GM19240 (cell line): ENCODE results near the gene GATAD1.
"Not testable (repeated sequence)": the region's sequence is repeated elsewhere in the genome, so short reads cannot be mapped to it uniquely, and the experiment has no call there.

Experiments used
- DNase-seq: peaks from one replicate; pipeline ENCODE4 v3.0.0; 2011; ENCODE audit warnings: low spot score; ENCODE audit not compliant: insufficient read length

Gene GATAD1, protein sequence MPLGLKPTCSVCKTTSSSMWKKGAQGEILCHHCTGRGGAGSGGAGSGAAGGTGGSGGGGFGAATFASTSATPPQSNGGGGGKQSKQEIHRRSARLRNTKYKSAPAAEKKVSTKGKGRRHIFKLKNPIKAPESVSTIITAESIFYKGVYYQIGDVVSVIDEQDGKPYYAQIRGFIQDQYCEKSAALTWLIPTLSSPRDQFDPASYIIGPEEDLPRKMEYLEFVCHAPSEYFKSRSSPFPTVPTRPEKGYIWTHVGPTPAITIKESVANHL

DNA sequence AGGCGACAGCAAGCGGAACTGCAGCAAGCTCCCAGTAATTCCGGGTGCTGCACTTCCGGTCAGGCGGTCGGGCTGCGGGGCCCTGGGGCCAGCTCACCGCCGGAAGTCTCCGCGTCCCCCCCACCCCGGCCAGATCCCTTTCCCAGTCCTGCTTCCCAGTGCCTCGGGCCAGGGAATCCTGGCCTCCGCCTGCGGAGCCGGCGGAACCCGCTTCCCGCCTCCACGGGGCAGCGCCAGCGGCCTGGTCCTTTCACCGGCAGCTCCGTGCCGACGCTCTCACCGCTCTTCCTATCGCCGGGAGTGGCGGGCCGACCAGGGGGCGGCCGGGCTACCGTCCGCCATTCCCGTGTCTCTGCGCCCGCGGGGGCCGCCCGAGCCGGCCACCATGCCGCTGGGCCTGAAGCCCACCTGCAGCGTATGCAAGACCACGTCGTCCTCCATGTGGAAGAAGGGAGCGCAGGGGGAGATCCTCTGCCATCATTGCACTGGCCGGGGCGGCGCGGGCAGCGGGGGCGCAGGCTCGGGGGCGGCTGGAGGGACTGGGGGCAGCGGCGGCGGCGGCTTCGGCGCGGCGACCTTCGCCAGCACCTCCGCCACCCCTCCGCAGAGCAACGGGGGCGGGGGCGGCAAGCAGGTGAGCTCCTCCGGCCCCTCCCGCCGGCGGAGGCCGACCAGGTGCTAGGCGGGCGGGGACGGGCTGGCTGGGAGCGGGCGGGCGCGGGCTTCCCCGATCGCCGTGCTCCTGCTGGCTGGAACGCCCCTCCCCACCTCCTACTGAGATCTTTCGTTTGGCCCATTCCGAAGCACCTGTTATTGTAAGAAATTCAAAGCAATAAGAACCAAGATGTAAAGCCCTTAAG is at the start of gene GATAD1:
GATAD1 (plus strand) TSS at position 138 of the 860 bp plus-strand sequence; CDS start at position 386, 248 bp downstream.
- peak; percentile 63 for DNase-seq

DNA sequence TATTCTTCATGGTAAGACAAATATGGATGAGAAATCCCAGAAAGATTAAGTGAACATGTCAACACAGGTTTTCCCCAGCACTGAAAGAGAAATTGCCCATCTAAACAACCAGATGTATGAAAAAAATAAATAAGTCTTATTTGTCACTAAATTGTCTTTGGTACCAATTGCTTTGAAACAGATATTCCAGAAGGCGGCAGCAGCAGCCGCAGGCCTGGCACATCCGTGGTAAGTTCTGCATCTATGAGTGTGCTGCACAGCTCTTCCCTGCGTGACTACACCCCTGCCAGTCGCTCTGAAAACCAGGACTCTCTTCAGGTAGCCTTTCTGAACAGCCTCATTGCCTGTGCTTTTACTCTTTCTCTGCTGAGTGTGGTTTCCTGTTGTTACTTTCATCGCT is 49.7 kb upstream of the GATAD1 start:
- no peak for DNase-seq

DNA sequence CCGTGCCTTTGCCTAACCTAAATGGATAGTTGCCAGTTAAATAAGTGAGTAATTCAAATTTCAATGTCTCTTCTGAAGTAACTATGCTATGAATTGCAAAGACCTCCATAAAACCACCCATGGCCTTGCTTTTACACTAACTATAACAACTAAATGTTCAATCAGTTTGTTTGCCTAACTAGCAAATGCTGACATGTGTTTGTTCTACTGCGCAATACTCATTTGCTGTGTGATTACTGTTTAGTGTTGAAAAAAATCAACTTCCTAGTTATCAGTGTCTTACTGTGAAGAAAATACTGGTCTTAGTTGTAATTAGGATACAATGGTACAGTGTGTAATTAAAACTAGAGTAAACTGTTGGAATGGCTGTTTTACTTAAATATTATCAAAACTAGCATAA is 47.3 kb upstream of the GATAD1 start:
- DNase-seq: no peak

DNA sequence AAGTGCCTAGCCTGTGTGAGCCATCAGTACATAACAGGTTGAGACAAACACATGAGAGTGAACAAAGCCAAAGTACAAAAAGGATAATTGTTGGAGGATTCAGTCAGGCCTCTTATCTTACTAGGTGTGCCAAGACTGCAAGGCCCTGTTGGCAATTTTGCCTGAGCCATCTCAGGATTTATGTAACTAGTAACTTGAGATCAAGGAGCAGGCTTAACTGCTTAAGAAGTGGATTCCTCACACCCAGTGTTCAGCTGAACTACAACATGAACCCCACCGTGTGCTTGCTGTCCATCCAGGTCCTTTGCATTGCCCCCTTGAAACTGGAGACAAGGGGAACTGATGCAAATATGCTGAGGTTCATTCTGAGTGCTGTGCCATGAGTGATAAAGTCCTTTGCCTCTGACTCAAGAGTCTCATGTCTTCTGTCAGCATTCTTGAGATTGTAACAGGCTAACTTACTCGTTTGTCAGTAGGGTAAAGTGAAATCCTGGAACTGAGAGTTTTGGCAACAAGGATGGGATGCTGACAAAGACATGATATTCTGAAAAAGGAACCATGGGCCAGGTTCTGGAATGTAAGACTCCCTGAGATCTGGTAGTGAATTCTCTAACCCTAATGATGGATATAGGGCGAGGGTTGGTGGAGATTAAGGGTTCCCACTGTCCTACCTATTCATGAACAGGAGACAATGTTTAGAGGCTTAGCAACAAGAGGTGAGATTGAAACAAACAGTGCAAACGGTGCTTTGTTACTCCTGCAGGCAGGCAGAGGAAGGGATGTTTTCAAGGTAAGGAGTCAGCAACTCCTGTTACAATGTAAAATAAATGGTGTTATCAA is 44.1 kb upstream of the GATAD1 start:
- DNase-seq: no peak

DNA sequence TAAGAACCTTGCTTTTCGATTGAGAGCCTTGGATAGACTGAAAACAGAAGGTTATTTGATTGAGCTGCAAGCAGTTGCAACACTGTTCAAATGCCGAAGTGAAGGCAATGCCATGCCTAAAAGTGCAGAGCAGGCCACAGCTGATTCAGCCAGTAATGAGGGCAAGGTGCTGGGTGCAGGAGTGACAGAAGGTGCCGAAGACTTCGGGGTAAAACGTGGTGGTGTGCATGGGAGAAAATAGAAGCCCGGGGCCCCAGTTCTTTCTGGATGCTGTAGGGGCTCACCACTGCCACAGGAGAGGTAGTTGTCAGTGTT is 43.6 kb upstream of the GATAD1 start:
- DNase-seq: no peak

DNA sequence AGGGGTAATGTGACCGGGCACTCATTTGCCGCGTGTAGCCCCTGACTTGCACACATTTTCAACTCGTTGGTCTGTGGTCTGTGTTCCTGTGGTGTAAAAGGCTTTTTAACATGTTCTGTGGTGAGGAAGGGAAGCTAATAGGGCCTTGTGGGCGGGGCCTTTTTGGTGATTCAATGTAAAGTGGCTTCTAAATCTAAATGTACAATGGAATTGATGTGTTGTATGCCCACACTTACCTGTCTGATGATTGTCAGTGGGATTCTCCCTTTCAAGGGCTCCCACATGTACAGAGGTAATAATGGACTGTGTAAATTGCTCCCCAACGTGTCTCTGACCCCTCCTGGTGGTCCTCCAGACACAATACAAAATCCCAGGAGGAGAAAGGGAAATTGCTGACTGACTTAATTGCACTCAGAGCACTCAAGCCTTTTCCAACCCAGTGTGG is 43.1 kb upstream of the GATAD1 start:
- DNase-seq: no peak

DNA sequence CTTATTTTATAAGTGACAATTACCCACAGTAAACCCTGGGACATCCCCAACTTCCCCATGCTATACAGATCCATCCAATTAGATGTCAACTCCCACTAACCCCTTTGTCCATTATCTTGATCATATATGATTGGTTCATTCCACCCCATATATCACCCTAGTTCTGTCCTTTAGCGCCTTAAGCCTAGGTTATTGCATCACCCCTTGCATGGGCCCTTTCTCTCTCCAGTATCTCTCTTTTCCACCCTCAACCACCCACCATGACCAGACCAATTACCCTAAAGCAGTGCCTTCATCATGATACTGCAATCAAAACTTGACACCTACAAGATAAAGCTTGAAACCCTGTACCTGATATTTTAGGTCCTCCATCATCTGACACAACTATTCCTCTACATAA is 37.9 kb upstream of the GATAD1 start:
- no peak for DNase-seq

DNA sequence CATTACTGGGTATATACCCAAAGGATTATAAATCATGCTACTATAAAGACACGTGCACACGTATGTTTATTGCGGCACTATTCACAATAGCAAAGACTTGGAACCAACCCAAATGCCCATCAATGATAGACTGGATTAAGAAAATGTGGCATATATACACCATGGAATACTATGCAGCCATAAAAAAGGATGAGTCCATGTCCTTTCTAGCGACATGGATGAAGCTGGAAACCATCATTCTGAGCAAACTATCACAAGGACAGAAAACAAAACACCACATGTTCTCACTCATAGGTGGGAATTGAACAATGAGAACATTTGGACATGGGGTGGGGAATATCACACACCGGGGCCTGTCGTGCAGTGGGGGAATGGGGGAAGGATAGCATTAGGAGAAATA is 37.1 kb upstream of the GATAD1 start:
- not testable (repeated sequence) for DNase-seq

DNA sequence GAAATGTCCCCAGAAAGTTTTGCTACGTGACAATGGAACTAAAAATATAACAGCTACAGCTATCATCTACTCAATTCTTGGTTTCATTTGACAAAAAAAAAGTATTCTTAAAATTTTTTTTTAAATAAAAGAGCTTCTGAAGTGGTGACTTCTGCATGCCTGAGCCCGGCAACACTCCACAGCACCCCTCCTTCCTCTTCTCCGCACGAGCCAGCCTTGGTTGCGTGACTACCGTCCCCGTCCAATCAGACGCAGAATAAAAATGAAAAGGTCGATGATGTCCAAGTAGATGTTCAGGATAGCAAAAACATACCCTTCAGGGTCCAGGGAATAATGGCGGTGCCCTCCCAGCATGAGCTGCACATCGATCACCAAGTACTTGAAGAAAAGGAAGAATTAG is 34.5 kb upstream of the GATAD1 start:
- no peak for DNase-seq

DNA sequence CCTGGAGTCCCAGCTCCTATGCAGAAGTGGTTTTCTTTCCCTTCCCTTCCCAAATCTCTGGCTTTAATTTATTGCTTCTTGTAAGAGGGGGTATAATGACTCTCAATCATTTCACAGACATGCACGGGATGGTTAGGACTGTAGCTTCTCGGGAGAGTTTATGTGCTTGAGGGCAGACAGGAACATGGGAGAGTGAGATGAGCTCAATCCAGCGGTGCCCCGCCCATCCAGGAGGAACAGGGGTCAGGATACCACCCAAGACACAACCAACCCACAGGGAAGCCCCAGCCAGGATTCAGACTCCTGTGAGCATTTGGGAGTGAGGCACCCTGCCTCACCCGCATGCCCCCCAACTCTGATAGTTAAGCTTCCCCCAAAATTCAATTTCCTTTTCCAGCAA is 33.7 kb upstream of the GATAD1 start:
- no peak for DNase-seq

DNA sequence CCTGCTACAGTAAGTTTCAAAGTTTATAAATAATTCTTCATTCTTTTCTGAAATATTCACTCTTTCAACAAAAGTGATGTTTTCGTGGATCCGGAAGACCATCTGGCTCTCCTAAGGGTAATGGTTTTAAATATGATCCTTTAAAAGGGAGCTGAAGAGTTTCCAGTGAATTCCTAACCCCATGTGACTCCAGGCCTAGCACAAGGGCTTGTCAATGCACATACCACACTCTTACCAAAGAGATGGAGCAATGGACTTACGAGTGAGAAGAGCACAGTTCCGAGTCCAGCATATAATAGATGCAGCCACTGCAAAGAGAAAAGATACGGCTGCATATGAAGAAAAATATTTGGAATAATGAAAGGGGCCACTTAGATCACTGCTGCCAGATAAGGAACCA is 32.1 kb upstream of the GATAD1 start:
- no peak for DNase-seq

DNA sequence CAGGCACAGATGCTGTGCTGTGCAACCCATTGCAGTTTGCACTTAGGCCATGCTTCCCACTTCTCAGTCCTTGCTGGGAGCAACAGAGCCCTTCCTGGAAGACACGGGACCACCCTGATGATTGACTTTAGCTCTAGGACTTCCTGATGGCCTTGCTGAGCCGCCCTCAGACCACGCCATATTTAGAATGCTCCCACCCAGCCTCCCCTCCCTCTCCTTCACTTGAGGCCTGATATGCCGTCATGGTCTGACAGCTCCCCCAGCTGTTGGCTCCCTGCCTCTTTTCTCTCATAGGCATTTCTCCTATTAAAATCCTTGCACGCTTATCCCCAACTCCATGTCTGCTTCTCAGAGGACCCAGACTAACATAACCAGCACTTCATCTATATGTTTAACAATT is 29.4 kb upstream of the GATAD1 start:
- no peak for DNase-seq

DNA sequence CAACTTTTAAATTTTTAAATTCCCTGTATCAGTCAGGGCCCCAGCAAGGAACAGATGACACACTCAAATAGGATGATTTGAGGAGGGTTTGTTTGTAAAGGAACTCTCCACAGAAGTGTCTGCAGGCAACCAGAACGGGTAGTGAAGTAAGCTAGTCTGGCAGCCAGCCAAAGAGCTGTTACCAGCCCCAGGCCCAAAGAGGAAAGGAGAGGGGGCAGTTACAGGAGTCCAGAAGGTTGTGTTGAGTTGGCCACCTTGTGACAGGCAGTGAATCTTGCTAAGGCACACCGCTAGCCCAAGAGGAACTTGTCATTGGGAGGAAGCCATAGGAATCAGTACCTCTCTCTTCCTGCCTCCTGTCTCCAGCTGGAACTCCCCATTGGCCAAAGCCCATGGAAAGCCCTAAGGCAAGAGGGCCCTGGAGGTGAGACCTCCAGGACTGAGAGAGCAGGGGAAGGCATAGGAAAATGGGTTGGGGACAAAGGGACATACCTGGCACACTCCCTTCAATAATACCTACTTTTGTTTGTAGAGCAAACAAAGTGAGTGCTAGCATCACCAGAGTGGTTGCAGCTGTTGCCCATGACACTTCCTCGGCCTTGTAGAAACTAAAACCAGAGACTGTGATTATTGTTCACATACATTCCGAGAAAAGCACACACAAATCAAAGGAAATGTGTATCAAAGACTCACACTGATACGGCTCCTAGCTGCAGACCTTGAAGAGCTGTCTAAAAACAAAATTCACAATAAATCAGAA is 25.4 kb upstream of the GATAD1 start:
- no peak for DNase-seq

DNA sequence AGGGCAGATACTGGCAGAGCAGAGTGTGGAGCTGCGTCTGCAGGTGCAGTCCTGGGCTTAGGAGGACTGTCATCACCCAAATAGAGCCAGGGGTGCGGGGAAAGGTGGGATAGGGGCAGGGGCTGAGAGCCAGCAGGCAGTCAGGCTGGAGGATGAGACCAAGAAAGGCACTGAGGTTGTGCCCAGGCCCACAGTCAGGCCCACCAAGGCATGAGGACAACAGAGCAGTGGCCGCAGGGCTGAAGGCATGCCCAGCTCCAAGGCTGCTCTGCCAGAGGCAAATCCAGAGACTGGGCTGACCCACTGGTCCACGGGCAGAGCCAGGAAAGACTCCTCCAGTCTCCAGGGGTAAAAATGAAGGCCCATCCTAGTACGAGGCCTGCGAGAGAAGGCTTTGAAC is 24.4 kb upstream of the GATAD1 start:
- DNase-seq: no peak

DNA sequence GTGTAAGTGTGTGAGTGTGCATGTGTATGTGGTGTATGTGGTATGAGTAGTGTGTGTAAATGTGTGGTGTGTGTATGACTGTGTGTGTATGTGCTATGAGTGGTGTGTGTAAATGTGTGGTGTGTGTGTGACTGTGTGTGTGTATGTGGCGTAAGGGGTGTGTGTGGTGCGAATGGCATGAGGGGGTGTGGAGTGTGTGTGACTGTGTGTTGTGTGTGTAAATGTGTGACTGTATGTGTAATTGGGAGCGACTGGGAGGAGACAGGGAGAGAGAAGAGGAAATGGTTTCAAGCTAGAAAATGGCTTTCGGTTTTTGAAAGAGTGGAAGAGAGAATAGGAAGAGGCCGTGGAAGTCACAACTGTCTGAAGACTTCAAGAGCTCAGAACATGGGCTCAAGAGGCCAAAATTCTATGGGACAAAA is 23.6 kb upstream of the GATAD1 start:
- DNase-seq: no peak

DNA sequence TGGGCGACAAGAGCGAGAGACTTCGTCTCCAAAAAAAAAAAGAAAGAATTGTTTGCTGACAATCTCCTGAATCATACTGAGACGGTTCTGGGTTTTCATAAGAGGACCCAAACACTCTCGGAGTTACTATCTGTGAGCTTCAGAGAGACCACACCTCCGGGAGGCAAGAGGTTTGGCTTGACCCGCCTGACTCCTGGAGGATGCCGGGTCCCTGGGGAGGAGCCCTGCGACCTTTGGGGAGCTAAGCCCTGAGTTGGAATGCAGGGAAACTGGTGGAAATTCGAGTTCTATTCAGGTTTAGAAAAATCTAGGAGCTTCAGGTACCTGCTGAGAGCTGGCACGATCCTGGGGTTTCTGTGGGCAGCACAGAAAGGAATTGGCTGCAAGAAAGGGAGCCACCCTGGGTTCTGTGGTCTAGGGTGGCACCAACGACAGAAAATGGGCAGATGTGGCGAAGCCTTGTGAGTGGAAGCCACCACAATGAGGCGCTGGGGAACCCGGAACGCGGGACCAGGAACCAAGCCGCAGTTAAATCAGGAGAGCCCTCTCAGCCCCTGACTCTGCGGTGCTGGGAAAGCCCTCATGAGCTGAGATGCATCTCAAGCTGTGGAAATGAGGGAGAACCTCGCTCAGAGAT is 21.9 kb upstream of the GATAD1 start:
- DNase-seq: no peak

DNA sequence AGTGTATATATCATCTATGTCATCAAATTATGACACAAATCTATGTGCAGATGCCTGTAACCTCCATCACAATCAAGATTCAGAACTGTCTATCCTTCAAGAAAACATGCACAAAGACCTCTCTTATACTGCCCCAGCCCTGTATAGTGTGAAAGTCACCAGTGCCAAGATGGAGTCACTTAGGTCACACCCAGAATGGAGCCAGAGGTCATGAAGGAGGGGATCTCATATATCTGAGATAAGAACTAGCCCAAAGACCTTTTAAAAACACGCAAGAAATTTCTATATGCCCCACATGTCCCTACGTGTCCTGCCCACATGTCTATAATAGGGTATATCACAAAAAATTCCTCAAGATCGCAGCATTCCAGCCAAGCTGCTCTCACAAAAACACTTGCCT is 20.1 kb upstream of the GATAD1 start:
- DNase-seq: no peak

DNA sequence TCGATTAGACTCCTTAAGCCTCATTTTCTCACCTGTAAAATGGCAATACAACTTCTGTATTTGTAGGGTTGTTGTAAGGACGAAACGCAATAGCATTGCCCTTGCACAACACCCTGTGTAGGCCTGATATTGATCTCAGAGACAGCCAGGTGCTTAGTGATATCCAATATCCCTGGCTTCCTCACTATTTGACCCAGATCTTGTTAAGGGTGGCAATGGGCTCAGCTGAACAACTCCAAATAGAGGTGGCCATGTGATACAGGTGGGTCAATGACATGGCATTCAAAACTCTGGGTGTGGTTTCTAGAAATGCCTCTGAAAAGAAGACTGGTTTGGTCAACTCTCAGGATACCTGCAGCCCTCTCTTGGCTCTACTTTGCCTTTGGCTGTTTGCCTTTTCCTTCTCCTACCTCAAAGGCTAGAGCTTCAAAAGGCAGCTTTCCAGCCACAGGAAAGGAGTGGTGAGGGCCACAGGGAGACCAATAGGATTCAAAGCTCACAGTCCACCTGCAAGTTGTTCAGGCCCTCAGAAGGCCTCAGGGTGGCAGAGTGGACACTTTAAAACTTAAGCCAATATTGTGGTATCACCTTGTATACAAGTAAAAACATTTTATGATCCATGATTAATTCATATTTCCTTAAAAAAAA is 14.9 kb upstream of the GATAD1 start:
- no peak for DNase-seq

DNA sequence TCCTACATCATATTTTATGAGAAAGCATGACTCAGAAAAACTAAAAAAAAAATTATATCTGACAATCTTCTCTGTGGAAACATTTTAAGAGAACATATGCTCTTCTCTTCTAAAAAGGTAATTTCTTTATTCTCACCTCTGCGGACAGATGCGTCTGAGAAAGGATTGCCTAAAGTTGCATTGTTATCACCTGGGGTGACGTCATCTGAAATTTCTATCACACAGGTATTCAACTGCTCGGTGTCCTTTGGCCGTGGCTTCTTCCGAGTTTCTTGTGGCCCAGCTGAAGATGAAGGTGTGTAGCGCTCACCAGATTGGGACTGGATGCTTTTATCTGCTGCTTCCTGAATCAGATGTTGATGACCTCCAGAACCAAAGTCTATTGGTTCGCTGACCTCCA is 14.3 kb upstream of the GATAD1 start:
- no peak for DNase-seq

DNA sequence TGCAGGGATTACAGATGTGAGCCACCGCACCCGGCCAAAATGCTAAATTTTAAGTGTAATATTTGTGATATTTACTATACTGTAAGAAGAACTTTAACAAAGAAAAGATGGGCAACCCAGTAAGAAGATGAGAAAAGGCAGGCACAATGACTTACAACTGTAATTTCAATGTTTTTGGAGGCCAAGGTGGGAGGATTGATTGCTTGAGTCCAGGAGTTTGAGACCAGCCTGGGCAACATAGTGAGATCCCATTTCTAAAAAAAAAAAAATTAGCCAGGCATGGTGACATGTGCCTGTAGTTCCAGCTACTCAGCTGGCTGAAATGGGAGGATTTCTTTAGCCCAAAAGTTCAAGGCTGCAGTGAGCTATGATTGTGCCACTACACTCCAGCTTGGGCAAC is 11.7 kb upstream of the GATAD1 start:
- DNase-seq: no peak
